ENCODE results near the gene AIPL1. TPM values are rescaled to one million over a fixed set of nuclear protein-coding genes. Genes with fewer than 3 reads are reported as not detected.

Gene AIPL1
- total and polyA plus RNA-seq, 10 of the 15 experiments (the other 5 are each of a cell fraction or from before 2014, with no cell fraction given): not detected

DNA sequence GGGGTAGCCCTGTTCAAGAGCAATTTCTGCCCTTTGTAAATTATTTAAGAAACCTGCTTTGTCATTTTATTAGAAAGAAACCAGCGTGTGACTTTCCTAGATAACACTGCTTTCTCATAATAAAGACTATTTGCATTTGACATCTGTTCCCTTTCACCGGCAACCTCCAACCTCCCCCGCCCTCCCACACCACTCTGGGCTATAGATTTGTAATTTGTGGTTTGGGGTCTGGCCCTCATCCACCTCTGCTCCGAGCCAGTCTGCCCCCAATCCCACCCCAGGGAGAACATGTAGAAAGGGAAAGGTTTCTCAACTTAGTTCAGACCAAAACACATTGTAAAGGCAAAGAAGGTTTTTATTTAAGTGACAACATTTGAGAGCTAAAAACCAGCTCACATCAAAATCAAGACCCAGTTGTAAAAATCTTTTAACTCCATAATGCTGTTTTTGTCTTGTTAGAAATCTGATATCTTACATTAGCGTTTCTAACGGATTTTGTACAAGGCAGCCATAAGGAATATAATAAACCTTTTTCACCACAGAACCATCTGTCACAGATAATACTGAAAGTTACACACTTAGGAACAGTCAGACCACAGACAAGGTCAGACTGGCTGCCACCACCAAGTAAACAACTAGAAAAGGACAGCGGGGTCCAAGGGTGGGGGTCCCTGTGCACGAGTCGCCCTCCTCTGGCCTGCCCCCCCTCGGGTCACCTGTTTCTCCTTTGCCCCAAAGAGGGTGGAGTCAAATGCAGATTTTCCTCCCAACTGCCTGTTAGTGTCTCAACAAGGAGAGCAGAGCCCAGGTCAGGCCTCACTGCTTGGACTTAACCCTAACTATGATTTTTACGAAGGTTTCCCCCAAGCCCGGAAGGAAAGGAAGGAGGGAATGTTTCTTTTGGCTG lies 16.3 kb upstream of the AIPL1 start (continued):
- no peak for TF ChIP-seq ZNF274 (IDR thresholded peaks at IDR 0.05; ENCODE audit: insufficient read depth, insufficient read length)
- no peak for TF ChIP-seq ZSCAN29 (IDR thresholded peaks at IDR 0.05)
- TF ChIP-seq, protein P1, sequence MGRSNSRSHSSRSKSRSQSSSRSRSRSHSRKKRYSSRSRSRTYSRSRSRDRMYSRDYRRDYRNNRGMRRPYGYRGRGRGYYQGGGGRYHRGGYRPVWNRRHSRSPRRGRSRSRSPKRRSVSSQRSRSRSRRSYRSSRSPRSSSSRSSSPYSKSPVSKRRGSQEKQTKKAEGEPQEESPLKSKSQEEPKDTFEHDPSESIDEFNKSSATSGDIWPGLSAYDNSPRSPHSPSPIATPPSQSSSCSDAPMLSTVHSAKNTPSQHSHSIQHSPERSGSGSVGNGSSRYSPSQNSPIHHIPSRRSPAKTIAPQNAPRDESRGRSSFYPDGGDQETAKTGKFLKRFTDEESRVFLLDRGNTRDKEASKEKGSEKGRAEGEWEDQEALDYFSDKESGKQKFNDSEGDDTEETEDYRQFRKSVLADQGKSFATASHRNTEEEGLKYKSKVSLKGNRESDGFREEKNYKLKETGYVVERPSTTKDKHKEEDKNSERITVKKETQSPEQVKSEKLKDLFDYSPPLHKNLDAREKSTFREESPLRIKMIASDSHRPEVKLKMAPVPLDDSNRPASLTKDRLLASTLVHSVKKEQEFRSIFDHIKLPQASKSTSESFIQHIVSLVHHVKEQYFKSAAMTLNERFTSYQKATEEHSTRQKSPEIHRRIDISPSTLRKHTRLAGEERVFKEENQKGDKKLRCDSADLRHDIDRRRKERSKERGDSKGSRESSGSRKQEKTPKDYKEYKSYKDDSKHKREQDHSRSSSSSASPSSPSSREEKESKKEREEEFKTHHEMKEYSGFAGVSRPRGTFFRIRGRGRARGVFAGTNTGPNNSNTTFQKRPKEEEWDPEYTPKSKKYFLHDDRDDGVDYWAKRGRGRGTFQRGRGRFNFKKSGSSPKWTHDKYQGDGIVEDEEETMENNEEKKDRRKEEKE (IDR thresholded peaks at IDR 0.05): no peak
- TF ChIP-seq, protein P2, sequence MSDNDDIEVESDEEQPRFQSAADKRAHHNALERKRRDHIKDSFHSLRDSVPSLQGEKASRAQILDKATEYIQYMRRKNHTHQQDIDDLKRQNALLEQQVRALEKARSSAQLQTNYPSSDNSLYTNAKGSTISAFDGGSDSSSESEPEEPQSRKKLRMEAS (IDR thresholded peaks at IDR 0.05; ENCODE audit: low read depth, low read length): no peak
- TF ChIP-seq, protein P3, sequence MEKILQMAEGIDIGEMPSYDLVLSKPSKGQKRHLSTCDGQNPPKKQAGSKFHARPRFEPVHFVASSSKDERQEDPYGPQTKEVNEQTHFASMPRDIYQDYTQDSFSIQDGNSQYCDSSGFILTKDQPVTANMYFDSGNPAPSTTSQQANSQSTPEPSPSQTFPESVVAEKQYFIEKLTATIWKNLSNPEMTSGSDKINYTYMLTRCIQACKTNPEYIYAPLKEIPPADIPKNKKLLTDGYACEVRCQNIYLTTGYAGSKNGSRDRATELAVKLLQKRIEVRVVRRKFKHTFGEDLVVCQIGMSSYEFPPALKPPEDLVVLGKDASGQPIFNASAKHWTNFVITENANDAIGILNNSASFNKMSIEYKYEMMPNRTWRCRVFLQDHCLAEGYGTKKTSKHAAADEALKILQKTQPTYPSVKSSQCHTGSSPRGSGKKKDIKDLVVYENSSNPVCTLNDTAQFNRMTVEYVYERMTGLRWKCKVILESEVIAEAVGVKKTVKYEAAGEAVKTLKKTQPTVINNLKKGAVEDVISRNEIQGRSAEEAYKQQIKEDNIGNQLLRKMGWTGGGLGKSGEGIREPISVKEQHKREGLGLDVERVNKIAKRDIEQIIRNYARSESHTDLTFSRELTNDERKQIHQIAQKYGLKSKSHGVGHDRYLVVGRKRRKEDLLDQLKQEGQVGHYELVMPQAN (conservative IDR thresholded peaks at IDR 0.05): no peak
- no peak for TF ChIP-seq KAT2A (conservative IDR thresholded peaks at IDR 0.05; ENCODE audit: control insufficient read depth, low read depth, low read length)
- no peak for TF ChIP-seq KLF5 (IDR thresholded peaks at IDR 0.05; ENCODE audit: partially characterized antibody)
- no peak for TF ChIP-seq SMARCA5 (IDR thresholded peaks at IDR 0.05)
- 0 out of 2 replicates have a peak, but pooled peaks have one; percentile 62 for TF ChIP-seq TBL1XR1 (IDR thresholded peaks at IDR 0.05; ENCODE audit: low read depth, low read length)
- TF ChIP-seq ETV6 (conservative IDR thresholded peaks at IDR 0.05 in 1 of 2, IDR thresholded peaks at IDR 0.05 in 1 of 2; ENCODE audit: borderline replicate concordance in 1 of 2, low read depth in 1 of 2): no peak
- TF ChIP-seq SRF (IDR thresholded peaks at IDR 0.05; ENCODE audit: low read depth in 2 of 2, low read length in 2 of 2): no peak
- no peak for TF ChIP-seq MYC (IDR thresholded peaks at IDR 0.05; ENCODE audit: insufficient read depth, insufficient read length, insufficient replicate concordance, low read length, severe bottlenecking)
- TF ChIP-seq SMAD1 (IDR thresholded peaks at IDR 0.05; ENCODE audit: low read depth, partially characterized antibody): no peak
- peak; percentile 54; the same call in 1 of the 2 replicates for TF ChIP-seq TCF12 (IDR thresholded peaks at IDR 0.05; ENCODE audit: low read depth, low read length)
- 0 out of 2 replicates have a peak, but pooled peaks have one; percentile 13 for TF ChIP-seq JUNB (IDR thresholded peaks at IDR 0.05)
- no peak; the same call in 1 of the 2 replicates for TF ChIP-seq BACH1 (IDR thresholded peaks at IDR 0.05; ENCODE audit: borderline replicate concordance)
- no peak for TF ChIP-seq YBX1 (IDR thresholded peaks at IDR 0.05)
- TF ChIP-seq IKZF1 (conservative IDR thresholded peaks at IDR 0.05): 0 out of 2 replicates have a peak, but pooled peaks have one; percentile 20
- no peak for TF ChIP-seq NBN (IDR thresholded peaks at IDR 0.05)
- TF ChIP-seq, protein P4, sequence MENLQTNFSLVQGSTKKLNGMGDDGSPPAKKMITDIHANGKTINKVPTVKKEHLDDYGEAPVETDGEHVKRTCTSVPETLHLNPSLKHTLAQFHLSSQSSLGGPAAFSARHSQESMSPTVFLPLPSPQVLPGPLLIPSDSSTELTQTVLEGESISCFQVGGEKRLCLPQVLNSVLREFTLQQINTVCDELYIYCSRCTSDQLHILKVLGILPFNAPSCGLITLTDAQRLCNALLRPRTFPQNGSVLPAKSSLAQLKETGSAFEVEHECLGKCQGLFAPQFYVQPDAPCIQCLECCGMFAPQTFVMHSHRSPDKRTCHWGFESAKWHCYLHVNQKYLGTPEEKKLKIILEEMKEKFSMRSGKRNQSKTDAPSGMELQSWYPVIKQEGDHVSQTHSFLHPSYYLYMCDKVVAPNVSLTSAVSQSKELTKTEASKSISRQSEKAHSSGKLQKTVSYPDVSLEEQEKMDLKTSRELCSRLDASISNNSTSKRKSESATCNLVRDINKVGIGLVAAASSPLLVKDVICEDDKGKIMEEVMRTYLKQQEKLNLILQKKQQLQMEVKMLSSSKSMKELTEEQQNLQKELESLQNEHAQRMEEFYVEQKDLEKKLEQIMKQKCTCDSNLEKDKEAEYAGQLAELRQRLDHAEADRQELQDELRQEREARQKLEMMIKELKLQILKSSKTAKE (IDR thresholded peaks at IDR 0.05; ENCODE audit: low read depth, poor library complexity, severe bottlenecking): peak; percentile 30
- no peak for TF ChIP-seq MEF2B (IDR thresholded peaks at IDR 0.05; ENCODE audit: partially characterized antibody, poor library complexity, severe bottlenecking)
- peak; percentile 81 for TF ChIP-seq RUNX3 (IDR thresholded peaks at IDR 0.05; ENCODE audit: low read length)
- TF ChIP-seq POU2F2 (IDR thresholded peaks at IDR 0.05; ENCODE audit: borderline replicate concordance, low read depth, low read length): no peak
